Activated CD8-positive, alpha-beta T cell treated with anti-CD3 and anti-CD28 coated beads for 36 hours (primary cell): ENCODE data around the gene NPC1L1. TPM values are rescaled to one million over a fixed set of nuclear protein-coding genes. Genes with fewer than 3 reads are reported as not detected.
"Not testable (repeated sequence)": the region's sequence is repeated elsewhere in the genome, so short reads cannot be mapped to it uniquely, and the experiment has no call there.

Source experiments
- ATAC-seq: fragments of 200-7000 bp; cut with Tn5 transposase; one replicate; pipeline ENCODE4 v1.10.0; 2021; ENCODE audit warnings: mild to moderate bottlenecking, moderate library complexity
- CTCF ChIA-PET: fragments of 350-600 bp; sonication (Branson Sonifier 250); formaldehyde crosslinking; loops from one replicate; lab custom pipeline; 2021; ENCODE audit warnings: antibody characterized with exemption; lab: Charles Lee
- POLR2A ChIA-PET: fragments of 350-600 bp; sonication (Branson Sonifier 250); formaldehyde crosslinking; loops from one replicate; lab custom pipeline; 2021; ENCODE audit warnings: antibody characterized with exemption; lab: Charles Lee
- DNase-seq: peaks from one replicate; pipeline ENCODE4 v3.0.0-alpha.2; 2020
- H3K27ac Mint-ChIP-seq: one replicate; pipeline ENCODE4 v1.8.0; 2021; ENCODE audit warnings: mild to moderate bottlenecking, mixed read lengths
- H3K27me3 Mint-ChIP-seq: one replicate; pipeline ENCODE4 v1.8.0; 2021; ENCODE audit warnings: mixed read lengths
- H3K36me3 Mint-ChIP-seq: one replicate; pipeline ENCODE4 v1.8.0; 2021; ENCODE audit warnings: low read depth, mixed read lengths
- H3K4me1 Mint-ChIP-seq: one replicate; pipeline ENCODE4 v1.8.0; 2021; ENCODE audit warnings: low read depth, mixed read lengths
- H3K4me3 Mint-ChIP-seq: one replicate; pipeline ENCODE4 v1.8.0; 2021; ENCODE audit warnings: mild to moderate bottlenecking, moderate library complexity, mixed read lengths
- H3K9me3 Mint-ChIP-seq: one replicate; pipeline ENCODE4 v1.8.0; 2021; ENCODE audit warnings: mixed read lengths
- CTCF ChIP-seq: fragments of 200-600 bp; IDR thresholded peaks from one replicate; pipeline ENCODE4 v1.8.0; 2022; ENCODE audit warnings: antibody characterized with exemption, mild to moderate bottlenecking
- intact Hi-C: fragments of 100-400 bp; cut with micrococcal nuclease; formaldehyde crosslinking; loops from one replicate; pipeline ENCODE4 v1.10.0; 2022
- total RNA-seq, 2 experiments: library from RNA; stranded (reverse); gene quantifications; one replicate each; pipeline ENCODE4 v1.2.3, GENCODE V29; 2021

Gene NPC1L1
- total RNA-seq, 2 experiments from 2014 or later, result 0.07 TPM; not detected in 1

- ATAC-seq (peak; percentile 82), DNase-seq (peak; percentile 34)
- Mint-ChIP-seq H3K36me3 (peaks cover 3% of the 10 kb centered on the region), H3K9me3 (peaks cover 16% of the 10 kb centered on the region), H3K27me3 (peaks cover 5% of the 10 kb centered on the region), H3K4me1 (peaks cover 12% of the 10 kb centered on the region), H3K27ac (peak overlapping the region; percentile 69), H3K4me3 (no peak overlapping the region)
- ChIA-PET CTCF (interaction anchor here (1.6 kb wide), 1 partner anchor 20 kb away, joined by 3 read pairs; no protein-coding TSS in a partner anchor), POLR2A (no interaction called here)
- TF ChIP-seq CTCF, result no peak
- intact Hi-C loops, result no loop called here
These were observed 32.7 kb downstream of the NPC1L1 start for GRCh38 chr7:44508328-44509030.

- POLR2A ChIA-PET, result interaction anchor here (1.9 kb wide), 1 partner anchor 16 kb away, joined by 7 read pairs; the partner anchor contains the start of gene NUDCD3
These were observed 34.4 kb downstream of the NPC1L1 start for GRCh38 chr7:44506592-44507288.

GRCh38 chr7:44505595-44505994 lies 35.5 kb downstream of the NPC1L1 start:
- POLR2A ChIA-PET, result interaction anchor here (1.9 kb wide), 1 partner anchor 15 kb away, joined by 7 read pairs; the partner anchor contains the start of gene NUDCD3

More at GRCh38 chr7:44506592-44507288, 34.4 kb downstream of the NPC1L1 start:
- peaks cover 16% of the 10 kb centered on the region for H3K9me3 Mint-ChIP-seq
- H3K4me3 Mint-ChIP-seq, CTCF ChIA-PET, H3K27me3 Mint-ChIP-seq, DNase-seq, H3K27ac Mint-ChIP-seq, intact Hi-C loops, ATAC-seq, H3K36me3 Mint-ChIP-seq: not testable (repeated sequence)
- H3K4me1 Mint-ChIP-seq, result peaks cover 12% of the 10 kb centered on the region

GRCh38 chr7:44498230-44498954 lies 42.7 kb downstream of the NPC1L1 start:
- ChIA-PET POLR2A (interaction anchor here (0.6 to 1.6 kb wide), 3 partner anchors 8 to 135 kb away, joined by 3 to 5 read pairs (median 4); partner anchors contain the start of gene NUDCD3), CTCF (interaction anchor here (1.2 kb wide), 1 partner anchor 36 kb away, joined by 4 read pairs; no protein-coding TSS in a partner anchor)
- H3K27me3 Mint-ChIP-seq, result peaks cover 4% of the 10 kb centered on the region
- H3K4me3 Mint-ChIP-seq, result no peak overlapping the region
- no peak for TF ChIP-seq CTCF
- H3K27ac Mint-ChIP-seq, result no peak overlapping the region
- intact Hi-C loops, result no loop called here
- no peaks in the 10 kb centered on the region for H3K9me3 Mint-ChIP-seq
- DNase-seq (no peak), ATAC-seq (no peak)
- H3K4me1 Mint-ChIP-seq, result no peaks in the 10 kb centered on the region
- no peaks in the 10 kb centered on the region for H3K36me3 Mint-ChIP-seq

More at GRCh38 chr7:44505595-44505994, 35.5 kb downstream of the NPC1L1 start:
- no peak for TF ChIP-seq CTCF
- no peak overlapping the region for H3K4me3 Mint-ChIP-seq
- peaks cover 16% of the 10 kb centered on the region for H3K9me3 Mint-ChIP-seq
- DNase-seq (peak; percentile 37), ATAC-seq (no peak)
- intact Hi-C loops, result no loop called here
- no peak overlapping the region for H3K27ac Mint-ChIP-seq
- CTCF ChIA-PET, result no interaction called here
- H3K27me3 Mint-ChIP-seq, result peaks cover 4% of the 10 kb centered on the region
- peaks cover 12% of the 10 kb centered on the region for H3K4me1 Mint-ChIP-seq
- peaks cover 3% of the 10 kb centered on the region for H3K36me3 Mint-ChIP-seq
